MM.1S (cell line): ENCODE measurements around the gene PAK2.

Experiments used
- EZH2 ChIP-seq: fragments of 300-600 bp; sonication (generic); optimal IDR thresholded peaks from 2 replicates; pipeline ENCODE3; 2017; ENCODE audit warnings: low read depth, mild to moderate bottlenecking, antibody characterized with exemption, low read length, mixed read lengths
- TF ChIP-seq, protein P1 (sequence below): fragments of 300-600 bp; sonication (generic); IDR thresholded peaks from 2 replicates; pipeline ENCODE4 v1.5.1; 2016; ENCODE audit warnings: antibody characterized with exemption, low read length, mixed read lengths

DNA sequence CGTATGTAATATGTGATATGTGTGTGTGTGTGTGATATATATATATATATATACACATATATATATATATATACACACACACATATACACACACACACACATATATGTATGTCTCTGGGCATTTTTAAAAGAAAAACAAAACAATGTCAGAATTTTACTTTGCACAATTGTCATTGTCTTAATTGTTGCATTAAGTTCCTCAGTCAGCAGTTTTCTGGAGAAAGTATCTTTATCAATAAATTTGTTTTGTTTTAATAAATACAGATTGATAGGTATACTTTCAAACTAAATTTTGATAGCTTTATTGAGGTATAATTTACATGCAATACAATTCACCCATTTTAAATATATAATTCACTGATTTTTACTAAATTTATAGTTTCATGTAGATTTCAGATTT lies 65.1 kb downstream of the PAK2 start:
- TF ChIP-seq, protein P1, sequence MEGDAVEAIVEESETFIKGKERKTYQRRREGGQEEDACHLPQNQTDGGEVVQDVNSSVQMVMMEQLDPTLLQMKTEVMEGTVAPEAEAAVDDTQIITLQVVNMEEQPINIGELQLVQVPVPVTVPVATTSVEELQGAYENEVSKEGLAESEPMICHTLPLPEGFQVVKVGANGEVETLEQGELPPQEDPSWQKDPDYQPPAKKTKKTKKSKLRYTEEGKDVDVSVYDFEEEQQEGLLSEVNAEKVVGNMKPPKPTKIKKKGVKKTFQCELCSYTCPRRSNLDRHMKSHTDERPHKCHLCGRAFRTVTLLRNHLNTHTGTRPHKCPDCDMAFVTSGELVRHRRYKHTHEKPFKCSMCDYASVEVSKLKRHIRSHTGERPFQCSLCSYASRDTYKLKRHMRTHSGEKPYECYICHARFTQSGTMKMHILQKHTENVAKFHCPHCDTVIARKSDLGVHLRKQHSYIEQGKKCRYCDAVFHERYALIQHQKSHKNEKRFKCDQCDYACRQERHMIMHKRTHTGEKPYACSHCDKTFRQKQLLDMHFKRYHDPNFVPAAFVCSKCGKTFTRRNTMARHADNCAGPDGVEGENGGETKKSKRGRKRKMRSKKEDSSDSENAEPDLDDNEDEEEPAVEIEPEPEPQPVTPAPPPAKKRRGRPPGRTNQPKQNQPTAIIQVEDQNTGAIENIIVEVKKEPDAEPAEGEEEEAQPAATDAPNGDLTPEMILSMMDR = no peak
- TF ChIP-seq EZH2 = no peak
